D721Med (cell line): Measurements from ENCODE around the gene ACTG1.

Experiments used
- DNase-seq: peaks from one replicate; pipeline ENCODE4 v3.0.0; 2011; ENCODE audit warnings: low spot score; ENCODE audit not compliant: insufficient read length
- FAIRE-seq: peaks from 2 replicates; lab custom pipeline; 2011; peaks lifted over from hg19 to GRCh38; lab: Jason Lieb, UNC
- CTCF ChIP-seq: IDR thresholded peaks from 2 replicates; pipeline ENCODE4 v1.5.1; 2012; ENCODE audit warnings: mild to moderate bottlenecking, control low read depth; ENCODE audit not compliant: insufficient read depth; ENCODE audit errors: missing control alignments

The ACTG1 gene

DNA sequence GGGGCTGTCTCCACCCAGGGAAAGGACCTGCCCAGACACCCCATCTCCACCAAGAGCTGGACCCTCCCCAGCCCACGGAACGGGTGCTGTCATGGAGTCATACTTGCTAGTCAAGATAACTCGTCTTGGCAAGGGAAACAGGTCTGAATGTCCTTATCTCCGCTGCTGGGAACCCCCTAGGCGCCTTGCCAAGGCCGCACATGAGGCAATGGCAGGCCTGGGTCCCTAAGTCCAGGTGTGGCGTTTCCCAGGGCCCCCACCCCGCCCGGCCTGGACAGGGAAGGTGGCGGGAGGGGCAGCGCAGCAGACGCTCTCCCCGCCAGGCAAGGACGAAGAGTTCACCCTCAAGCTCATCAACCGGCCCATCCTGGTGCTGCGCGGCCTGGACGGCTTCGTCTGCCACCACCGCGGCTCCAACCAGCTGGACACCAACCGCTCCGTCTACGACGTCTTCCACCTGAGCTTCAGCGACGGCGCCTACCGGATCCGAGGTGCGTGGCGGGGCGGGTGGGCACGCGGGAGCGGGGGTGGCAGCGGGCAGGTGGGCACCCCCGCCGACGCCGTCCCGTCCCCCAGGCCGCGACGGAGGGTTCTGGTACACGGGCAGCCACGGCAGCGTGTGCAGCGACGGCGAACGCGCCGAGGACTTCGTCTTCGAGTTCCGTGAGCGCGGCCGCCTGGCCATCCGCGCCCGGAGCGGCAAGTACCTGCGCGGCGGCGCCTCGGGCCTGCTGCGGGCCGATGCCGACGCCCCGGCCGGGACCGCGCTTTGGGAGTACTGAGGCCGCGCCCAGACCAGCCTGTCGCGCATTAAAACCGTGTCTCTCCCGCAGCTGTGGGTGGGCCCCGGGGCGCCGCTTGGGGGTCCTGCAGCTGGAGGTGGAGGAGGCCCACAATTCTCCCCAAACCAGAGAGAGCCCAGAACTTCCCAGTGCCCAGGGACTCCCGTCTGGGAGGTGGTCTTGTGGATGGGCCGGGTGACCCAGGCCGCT is 24.0 kb upstream of the ACTG1 start:
- DNase-seq (no peak), FAIRE-seq (no peak)

DNA sequence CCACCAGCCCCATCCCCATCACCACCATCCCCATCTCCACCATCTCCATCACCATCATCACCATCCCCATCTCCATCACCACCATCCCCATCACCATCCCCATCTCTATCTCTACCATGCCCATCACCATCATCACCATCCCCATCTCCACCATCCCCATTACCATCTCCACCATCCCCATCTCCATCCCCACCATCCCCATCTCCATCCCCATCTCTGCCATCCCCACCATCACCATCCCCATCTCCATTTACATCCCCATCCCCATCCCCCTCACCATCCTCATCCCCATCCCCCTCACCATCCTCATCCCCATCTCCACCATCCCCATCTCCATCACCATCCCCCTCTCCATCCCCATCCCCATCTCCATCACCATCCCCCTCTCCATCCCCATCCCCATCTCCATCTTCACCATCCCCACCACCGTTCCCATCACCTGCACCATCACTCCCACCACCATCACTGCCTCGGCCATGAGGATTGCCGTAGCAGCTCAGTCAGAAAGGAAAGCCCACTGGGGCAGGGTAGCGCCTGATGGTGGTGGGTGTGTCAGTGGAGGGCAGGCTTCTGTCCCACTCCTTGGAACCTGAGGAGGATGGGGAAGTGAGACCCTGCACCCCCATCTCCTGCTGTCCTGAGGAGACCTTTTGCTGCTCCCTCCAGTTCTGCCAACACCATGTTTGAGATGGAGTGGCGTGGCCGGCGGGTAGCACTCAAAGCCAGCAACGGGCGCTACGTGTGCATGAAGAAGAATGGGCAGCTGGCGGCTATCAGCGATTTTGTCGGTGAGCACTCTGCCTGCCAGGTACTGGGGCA is 23.1 kb upstream of the ACTG1 start:
- TF ChIP-seq CTCF, result no peak
- FAIRE-seq (no peak), DNase-seq (no peak)

More for the DNA sequence above, 24.0 kb upstream of the ACTG1 start:
- TF ChIP-seq CTCF, result no peak

- DNase-seq (no peak), FAIRE-seq (no peak)
- TF ChIP-seq CTCF, result no peak
These were observed 22.4 kb upstream of the ACTG1 start for GRCh38 chr17:81535007-81535328.

- FAIRE-seq (no peak), DNase-seq (no peak)
- TF ChIP-seq CTCF, result no peak
These were observed 21.8 kb upstream of the ACTG1 start for GRCh38 chr17:81534157-81535006.

GRCh38 chr17:81533339-81534141 is 20.9 kb upstream of the ACTG1 start:
- DNase-seq (no peak), FAIRE-seq (no peak)
- no peak for TF ChIP-seq CTCF
